ENCODE data around the gene CEP43. TPM values are rescaled to one million over a fixed set of nuclear protein-coding genes. Genes with fewer than 3 reads are reported as not detected.
A peak's percentile ranks its signal among the peaks of the same experiment; 100 is the strongest.

Gene CEP43
- total RNA-seq, 2 experiments from 2014 or later, result 34.3 to 41.2 TPM

DNA sequence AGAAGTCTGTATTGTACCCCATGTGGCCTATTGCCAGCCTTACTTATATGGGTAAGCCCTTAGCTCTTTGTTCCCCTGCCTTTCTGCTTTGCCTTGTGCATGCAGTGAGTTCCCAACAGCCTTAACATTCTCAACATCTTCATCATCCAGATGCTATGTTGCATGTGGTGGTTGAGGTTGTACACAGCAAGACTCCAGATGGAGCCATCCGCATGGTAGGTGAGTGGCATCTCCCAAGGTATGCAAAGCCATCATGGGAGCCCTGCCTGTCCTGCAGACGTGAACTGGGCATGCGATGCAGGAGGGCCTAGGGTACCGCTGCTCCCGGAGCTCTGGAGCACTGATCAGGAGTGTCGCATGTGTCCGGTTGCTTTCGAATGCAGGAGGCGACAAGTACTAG lies 16.1 kb downstream of the CEP43 start:
- Histone ChIP-seq H3K27ac (ENCODE audit: low read depth, low read length, poor library complexity, severe bottlenecking) (no peak overlapping the region), H2AFZ (ENCODE audit: low read length) (no peak overlapping the region), H3K9me3 (ENCODE audit: low read length) (no peaks in the 10 kb centered on the region), H4K20me1 (ENCODE audit: insufficient read depth, low read length) (no peaks in the 10 kb centered on the region), H3K36me3 (ENCODE audit: insufficient read depth, low read length) (peaks cover 82% of the 10 kb centered on the region), H3K79me2 (ENCODE audit: insufficient read depth, low read depth, low read length) (no peaks in the 10 kb centered on the region), H3K4me2 (ENCODE audit: low read length) (no peak overlapping the region), H3K4me1 (ENCODE audit: insufficient read depth, low read length, poor library complexity, severe bottlenecking) (no peaks in the 10 kb centered on the region), H3K9me2 (ENCODE audit: insufficient read depth, low read length) (no peaks in the 10 kb centered on the region), H3K4me3 (ENCODE audit: low read depth, low read length, poor library complexity, severe bottlenecking) (no peak overlapping the region)
- ChIA-PET POLR2A (interaction anchor here (0.6 to 1.4 kb wide), 2 partner anchors 16 to 478 kb away, joined by 3 to 6 read pairs; partner anchors contain the start of gene CEP43), CTCF (ENCODE audit: unreplicated experiment) (no interaction called here)
- no peak for TF ChIP-seq EZH2phosphoT487 (IDR thresholded peaks at IDR 0.05; ENCODE audit: borderline replicate concordance, low read depth, low read length)
- TF ChIP-seq, protein P1, sequence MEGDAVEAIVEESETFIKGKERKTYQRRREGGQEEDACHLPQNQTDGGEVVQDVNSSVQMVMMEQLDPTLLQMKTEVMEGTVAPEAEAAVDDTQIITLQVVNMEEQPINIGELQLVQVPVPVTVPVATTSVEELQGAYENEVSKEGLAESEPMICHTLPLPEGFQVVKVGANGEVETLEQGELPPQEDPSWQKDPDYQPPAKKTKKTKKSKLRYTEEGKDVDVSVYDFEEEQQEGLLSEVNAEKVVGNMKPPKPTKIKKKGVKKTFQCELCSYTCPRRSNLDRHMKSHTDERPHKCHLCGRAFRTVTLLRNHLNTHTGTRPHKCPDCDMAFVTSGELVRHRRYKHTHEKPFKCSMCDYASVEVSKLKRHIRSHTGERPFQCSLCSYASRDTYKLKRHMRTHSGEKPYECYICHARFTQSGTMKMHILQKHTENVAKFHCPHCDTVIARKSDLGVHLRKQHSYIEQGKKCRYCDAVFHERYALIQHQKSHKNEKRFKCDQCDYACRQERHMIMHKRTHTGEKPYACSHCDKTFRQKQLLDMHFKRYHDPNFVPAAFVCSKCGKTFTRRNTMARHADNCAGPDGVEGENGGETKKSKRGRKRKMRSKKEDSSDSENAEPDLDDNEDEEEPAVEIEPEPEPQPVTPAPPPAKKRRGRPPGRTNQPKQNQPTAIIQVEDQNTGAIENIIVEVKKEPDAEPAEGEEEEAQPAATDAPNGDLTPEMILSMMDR (conservative IDR thresholded peaks at IDR 0.05; ENCODE audit: low read length), result no peak
- intact Hi-C loops (cut with micrococcal nuclease; ENCODE audit: unreplicated experiment), result no loop called here
- no TSS peak for BruUV-seq (replicated peaks)
- no peak for DNase-seq (ENCODE audit: low spot score)

DNA sequence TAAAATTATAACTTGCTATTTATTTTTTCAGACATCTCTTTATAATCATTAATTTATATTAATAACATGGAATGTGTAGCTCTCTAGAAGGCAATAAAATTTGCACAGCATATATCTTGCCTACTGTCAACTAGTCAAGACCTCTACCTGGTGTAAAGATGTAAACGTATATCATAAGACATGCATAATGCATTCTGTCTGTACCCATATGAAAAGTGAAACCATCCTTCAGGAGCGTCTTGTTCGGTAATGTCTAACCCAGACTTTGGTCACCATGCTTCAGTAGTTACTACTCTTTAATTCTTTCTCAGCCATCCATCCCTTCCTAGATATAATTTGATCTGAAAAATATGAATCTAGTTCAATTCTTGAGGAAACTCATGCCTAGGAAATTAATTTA lies 21.0 kb downstream of the CEP43 start:
- TSS peak; percentile 19 for BruUV-seq (replicated peaks)
- CTCF ChIA-PET (ENCODE audit: unreplicated experiment), result no interaction called here
- Histone ChIP-seq H3K9me2 (ENCODE audit: insufficient read depth, low read length) (no peaks in the 10 kb centered on the region), H3K36me3 (ENCODE audit: insufficient read depth, low read length) (peaks cover 83% of the 10 kb centered on the region), H4K20me1 (ENCODE audit: insufficient read depth, low read length) (no peaks in the 10 kb centered on the region), H3K79me2 (ENCODE audit: insufficient read depth, low read depth, low read length) (no peaks in the 10 kb centered on the region), H3K4me2 (ENCODE audit: low read length) (no peak overlapping the region), H3K27ac (ENCODE audit: low read depth, low read length, poor library complexity, severe bottlenecking) (no peak overlapping the region), H3K9me3 (ENCODE audit: low read length) (no peaks in the 10 kb centered on the region), H3K4me3 (ENCODE audit: low read depth, low read length, poor library complexity, severe bottlenecking) (no peak overlapping the region), H2AFZ (ENCODE audit: low read length) (no peak overlapping the region), H3K4me1 (ENCODE audit: insufficient read depth, low read length, poor library complexity, severe bottlenecking) (no peaks in the 10 kb centered on the region)
- intact Hi-C loops (cut with micrococcal nuclease; ENCODE audit: unreplicated experiment), result no loop called here
- POLR2A ChIA-PET, result interaction anchor here (1.1 kb wide), 1 partner anchor 8 kb away, joined by 3 read pairs; no protein-coding TSS in a partner anchor
- no peak for TF ChIP-seq EZH2phosphoT487 (IDR thresholded peaks at IDR 0.05; ENCODE audit: borderline replicate concordance, low read depth, low read length)
- TF ChIP-seq, protein P1 (conservative IDR thresholded peaks at IDR 0.05; ENCODE audit: low read length), result no peak
- no peak for DNase-seq (ENCODE audit: low spot score)

DNA sequence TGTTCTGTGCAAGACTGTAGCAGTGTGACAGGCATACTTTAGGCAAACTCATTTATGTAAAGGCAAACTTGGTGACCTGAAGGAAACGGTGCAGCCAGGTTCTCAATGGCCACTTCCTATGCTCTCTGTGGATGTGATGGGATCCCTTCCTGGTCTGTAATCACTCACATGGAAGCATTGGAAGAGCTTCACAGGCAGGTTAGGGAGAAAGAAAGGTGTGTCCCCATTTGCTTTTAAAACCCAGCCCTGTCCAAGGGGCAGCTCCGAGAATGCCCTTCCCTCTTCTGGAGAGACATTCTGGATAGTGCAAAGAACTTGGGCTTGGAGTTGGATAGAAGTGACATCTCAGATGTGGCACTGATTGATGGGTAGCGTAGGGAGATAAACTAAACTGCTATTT lies 28.1 kb downstream of the CEP43 start:
- Histone ChIP-seq H3K9me3 (ENCODE audit: low read length) (no peaks in the 10 kb centered on the region), H4K20me1 (ENCODE audit: insufficient read depth, low read length) (no peaks in the 10 kb centered on the region), H3K9me2 (ENCODE audit: insufficient read depth, low read length) (no peaks in the 10 kb centered on the region), H2AFZ (ENCODE audit: low read length) (no peak overlapping the region), H3K36me3 (ENCODE audit: insufficient read depth, low read length) (peaks cover 95% of the 10 kb centered on the region), H3K4me3 (ENCODE audit: low read depth, low read length, poor library complexity, severe bottlenecking) (no peak overlapping the region), H3K79me2 (ENCODE audit: insufficient read depth, low read depth, low read length) (no peaks in the 10 kb centered on the region), H3K4me2 (ENCODE audit: low read length) (no peak overlapping the region), H3K4me1 (ENCODE audit: insufficient read depth, low read length, poor library complexity, severe bottlenecking) (peaks cover 5% of the 10 kb centered on the region), H3K27ac (ENCODE audit: low read depth, low read length, poor library complexity, severe bottlenecking) (no peak overlapping the region)
- ChIA-PET POLR2A (no interaction called here), CTCF (ENCODE audit: unreplicated experiment) (no interaction called here)
- intact Hi-C loops (cut with micrococcal nuclease; ENCODE audit: unreplicated experiment), result no loop called here
- TF ChIP-seq, protein P1 (conservative IDR thresholded peaks at IDR 0.05; ENCODE audit: low read length), result no peak
- no peak for TF ChIP-seq EZH2phosphoT487 (IDR thresholded peaks at IDR 0.05; ENCODE audit: borderline replicate concordance, low read depth, low read length)
- no peak for DNase-seq (ENCODE audit: low spot score)
- BruUV-seq (replicated peaks), result no TSS peak

Measured in OCI-LY7 (cell line).